Activated T-helper 17 cell treated with anti-CD3 and anti-CD28 coated beads, Interleukin-2, amount 50 U/mL, for 72 hours (primary cell): ENCODE measurements around the gene ZNF521. TPM values are rescaled to one million over a fixed set of nuclear protein-coding genes. Genes with fewer than 3 reads are reported as not detected.

ENCODE experiments used
- ATAC-seq: fragments of 150-1000 bp; cut with Tn5 transposase; replicated peaks from 2 replicates; pipeline ENCODE4 v1.10.0; 2021; ENCODE audit warnings: mild to moderate bottlenecking, moderate library complexity
- H3K27ac Mint-ChIP-seq: one replicate; pipeline ENCODE4 v1.8.0; 2022; ENCODE audit warnings: mixed read lengths
- H3K27me3 Mint-ChIP-seq: one replicate; pipeline ENCODE4 v1.8.0; 2022; ENCODE audit warnings: mixed read lengths
- H3K36me3 Mint-ChIP-seq: one replicate; pipeline ENCODE4 v1.8.0; 2022; ENCODE audit warnings: low read depth, mild to moderate bottlenecking, mixed read lengths
- H3K4me1 Mint-ChIP-seq: one replicate; pipeline ENCODE4 v1.8.0; 2022; ENCODE audit warnings: mixed read lengths
- H3K4me3 Mint-ChIP-seq: one replicate; pipeline ENCODE4 v1.8.0; 2022; ENCODE audit warnings: mild to moderate bottlenecking, mixed read lengths
- H3K9me3 Mint-ChIP-seq: one replicate; pipeline ENCODE4 v1.8.0; 2022; ENCODE audit warnings: mixed read lengths
- total RNA-seq, 2 donors: library from RNA; stranded (reverse); gene quantifications; one replicate each; pipeline ENCODE4 v1.2.3, GENCODE V29; 2022

ZNF521 gene
- total RNA-seq, 2 donors from 2014 or later: not detected

GRCh38 chr18:25225151-25225550, 126.8 kb downstream of the ZNF521 start:
- H3K9me3 Mint-ChIP-seq: no peaks in the 10 kb centered on the region
- H3K36me3 Mint-ChIP-seq: no peaks in the 10 kb centered on the region
- ATAC-seq: no peak
- no peak overlapping the region for H3K4me3 Mint-ChIP-seq
- no peaks in the 10 kb centered on the region for H3K4me1 Mint-ChIP-seq
- H3K27ac Mint-ChIP-seq: no peak overlapping the region
- H3K27me3 Mint-ChIP-seq: no peaks in the 10 kb centered on the region

- Mint-ChIP-seq H3K27ac (no peak overlapping the region), H3K27me3 (no peaks in the 10 kb centered on the region), H3K4me3 (no peak overlapping the region), H3K9me3 (peaks cover 4% of the 10 kb centered on the region), H3K4me1 (no peaks in the 10 kb centered on the region), H3K36me3 (no peaks in the 10 kb centered on the region)
- ATAC-seq: no peak
Measured at GRCh38 chr18:25223899-25224886, 127.8 kb downstream of the ZNF521 start.

- ATAC-seq: no peak
- no peaks in the 10 kb centered on the region for H3K4me1 Mint-ChIP-seq
- H3K36me3 Mint-ChIP-seq: no peaks in the 10 kb centered on the region
- H3K9me3 Mint-ChIP-seq: peaks cover 7% of the 10 kb centered on the region
- H3K4me3 Mint-ChIP-seq: no peak overlapping the region
- no peak overlapping the region for H3K27ac Mint-ChIP-seq
- peaks cover 3% of the 10 kb centered on the region for H3K27me3 Mint-ChIP-seq
Measured at GRCh38 chr18:25223211-25223610, 128.8 kb downstream of the ZNF521 start.

GRCh38 chr18:25222648-25223047, 129.3 kb downstream of the ZNF521 start:
- H3K9me3 Mint-ChIP-seq: peaks cover 7% of the 10 kb centered on the region
- peaks cover 3% of the 10 kb centered on the region for H3K27me3 Mint-ChIP-seq
- H3K27ac Mint-ChIP-seq: no peak overlapping the region
- no peaks in the 10 kb centered on the region for H3K4me1 Mint-ChIP-seq
- no peak overlapping the region for H3K4me3 Mint-ChIP-seq
- no peak for ATAC-seq
- H3K36me3 Mint-ChIP-seq: no peaks in the 10 kb centered on the region

GRCh38 chr18:25210622-25211021, 141.3 kb downstream of the ZNF521 start:
- H3K27ac Mint-ChIP-seq: no peak overlapping the region
- no peaks in the 10 kb centered on the region for H3K36me3 Mint-ChIP-seq
- no peak for ATAC-seq
- peaks cover 4% of the 10 kb centered on the region for H3K27me3 Mint-ChIP-seq
- no peak overlapping the region for H3K4me3 Mint-ChIP-seq
- no peaks in the 10 kb centered on the region for H3K4me1 Mint-ChIP-seq
- no peaks in the 10 kb centered on the region for H3K9me3 Mint-ChIP-seq

GRCh38 chr18:25192065-25192464, 159.9 kb downstream of the ZNF521 start:
- H3K27me3 Mint-ChIP-seq: no peaks in the 10 kb centered on the region
- ATAC-seq: no peak
- H3K9me3 Mint-ChIP-seq: no peaks in the 10 kb centered on the region
- H3K36me3 Mint-ChIP-seq: no peaks in the 10 kb centered on the region
- no peaks in the 10 kb centered on the region for H3K4me1 Mint-ChIP-seq
- H3K4me3 Mint-ChIP-seq: no peak overlapping the region
- no peak overlapping the region for H3K27ac Mint-ChIP-seq

GRCh38 chr18:25190472-25190871, 161.5 kb downstream of the ZNF521 start:
- no peak overlapping the region for H3K4me3 Mint-ChIP-seq
- no peak overlapping the region for H3K27ac Mint-ChIP-seq
- no peaks in the 10 kb centered on the region for H3K4me1 Mint-ChIP-seq
- H3K9me3 Mint-ChIP-seq: no peaks in the 10 kb centered on the region
- no peaks in the 10 kb centered on the region for H3K36me3 Mint-ChIP-seq
- no peak for ATAC-seq
- no peaks in the 10 kb centered on the region for H3K27me3 Mint-ChIP-seq

GRCh38 chr18:25189391-25190185, 162.4 kb downstream of the ZNF521 start:
- no peaks in the 10 kb centered on the region for H3K9me3 Mint-ChIP-seq
- H3K4me3 Mint-ChIP-seq: no peak overlapping the region
- no peak overlapping the region for H3K27ac Mint-ChIP-seq
- H3K4me1 Mint-ChIP-seq: no peaks in the 10 kb centered on the region
- no peaks in the 10 kb centered on the region for H3K27me3 Mint-ChIP-seq
- H3K36me3 Mint-ChIP-seq: no peaks in the 10 kb centered on the region
- no peak for ATAC-seq

- Mint-ChIP-seq H3K36me3 (no peaks in the 10 kb centered on the region), H3K27me3 (no peaks in the 10 kb centered on the region)
Measured at GRCh38 chr18:25187521-25188192, 164.3 kb downstream of the ZNF521 start.

GRCh38 chr18:25186871-25187270, 165.1 kb downstream of the ZNF521 start:
- no peaks in the 10 kb centered on the region for H3K36me3 Mint-ChIP-seq
- no peak for ATAC-seq
- H3K9me3 Mint-ChIP-seq: no peaks in the 10 kb centered on the region
- H3K27ac Mint-ChIP-seq: no peak overlapping the region
- H3K27me3 Mint-ChIP-seq: no peaks in the 10 kb centered on the region
- no peak overlapping the region for H3K4me3 Mint-ChIP-seq
- no peaks in the 10 kb centered on the region for H3K4me1 Mint-ChIP-seq

More at GRCh38 chr18:25187521-25188192, 164.3 kb downstream of the ZNF521 start:
- no peak overlapping the region for H3K27ac Mint-ChIP-seq
- no peaks in the 10 kb centered on the region for H3K9me3 Mint-ChIP-seq
- ATAC-seq: no peak
- H3K4me3 Mint-ChIP-seq: no peak overlapping the region
- H3K4me1 Mint-ChIP-seq: no peaks in the 10 kb centered on the region

GRCh38 chr18:25181993-25182392, 170.0 kb downstream of the ZNF521 start:
- H3K36me3 Mint-ChIP-seq: no peaks in the 10 kb centered on the region
- H3K4me3 Mint-ChIP-seq: no peak overlapping the region
- no peaks in the 10 kb centered on the region for H3K4me1 Mint-ChIP-seq
- no peaks in the 10 kb centered on the region for H3K9me3 Mint-ChIP-seq
- no peak overlapping the region for H3K27ac Mint-ChIP-seq
- no peak for ATAC-seq
- H3K27me3 Mint-ChIP-seq: no peaks in the 10 kb centered on the region

GRCh38 chr18:25181581-25181980, 170.4 kb downstream of the ZNF521 start:
- Mint-ChIP-seq H3K4me1 (no peaks in the 10 kb centered on the region), H3K9me3 (no peaks in the 10 kb centered on the region), H3K4me3 (no peak overlapping the region), H3K36me3 (no peaks in the 10 kb centered on the region), H3K27me3 (no peaks in the 10 kb centered on the region), H3K27ac (no peak overlapping the region)
- no peak for ATAC-seq

- H3K4me3 Mint-ChIP-seq: no peak overlapping the region
- H3K27me3 Mint-ChIP-seq: no peaks in the 10 kb centered on the region
- no peak for ATAC-seq
- H3K9me3 Mint-ChIP-seq: no peaks in the 10 kb centered on the region
- H3K27ac Mint-ChIP-seq: no peak overlapping the region
- no peaks in the 10 kb centered on the region for H3K36me3 Mint-ChIP-seq
- no peaks in the 10 kb centered on the region for H3K4me1 Mint-ChIP-seq
Measured at GRCh38 chr18:25180973-25181548, 170.9 kb downstream of the ZNF521 start.

- Mint-ChIP-seq H3K27ac (no peak overlapping the region), H3K27me3 (no peaks in the 10 kb centered on the region), H3K4me3 (no peak overlapping the region), H3K4me1 (no peaks in the 10 kb centered on the region), H3K36me3 (no peaks in the 10 kb centered on the region), H3K9me3 (no peaks in the 10 kb centered on the region)
- ATAC-seq: no peak
Measured at GRCh38 chr18:25177631-25178030, 174.3 kb downstream of the ZNF521 start.
